ENCODE results near the gene MRPL2.

The MRPL2 gene

GRCh38 chr6:43052842-43053544 lies 6.2 kb downstream of the MRPL2 start:
- Histone ChIP-seq H3K4me3 (peak overlapping the region; percentile 64), H3K27me3 (no peaks in the 10 kb centered on the region), H3K9me3 (no peaks in the 10 kb centered on the region), H3K4me1 (peaks cover 0 to 25% (median 11%) of the 10 kb centered on the region in 4 donors), H3K27ac (peak overlapping the region; percentile 86 to 95), H3K36me3 (peaks cover 0 to 56% (median 36%) of the 10 kb centered on the region in 3 donors)
- no peak for TF ChIP-seq CTCF (IDR thresholded peaks at IDR 0.05)
- intact Hi-C loops (cut with DNase I; ENCODE audit: low total_unique reads) = loop anchor here (5.0 kb wide), 1 partner anchor 41 kb away; the partner anchor contains the start of genes KLHDC3 and MEA1
- DNase-seq = peak in 1 of 2 donors; percentile 39

- Histone ChIP-seq H3K4me3 (no peak overlapping the region), H3K27ac (peak overlapping the region; percentile 86 to 95), H3K27me3 (no peaks in the 10 kb centered on the region), H3K4me1 (peaks cover 0 to 22% (median 8%) of the 10 kb centered on the region in 4 donors), H3K36me3 (peaks cover 0 to 57% (median 32%) of the 10 kb centered on the region in 3 donors), H3K9me3 (no peaks in the 10 kb centered on the region)
- no peak for TF ChIP-seq CTCF (IDR thresholded peaks at IDR 0.05)
- intact Hi-C loops (cut with DNase I; ENCODE audit: low total_unique reads) = loop anchor here (5.0 kb wide), 1 partner anchor 40 kb away; the partner anchor contains the start of genes KLHDC3 and MEA1
- no peak for DNase-seq
Measured at GRCh38 chr6:43052225-43052841, 6.9 kb downstream of the MRPL2 start.

- Histone ChIP-seq H3K4me1 (peaks cover 0 to 22% (median 8%) of the 10 kb centered on the region in 4 donors), H3K27ac (no peak overlapping the region), H3K9me3 (no peaks in the 10 kb centered on the region), H3K4me3 (no peak overlapping the region), H3K27me3 (no peaks in the 10 kb centered on the region), H3K36me3 (peaks cover 0 to 57% (median 27%) of the 10 kb centered on the region in 3 donors)
- intact Hi-C loops (cut with DNase I; ENCODE audit: low total_unique reads) = loop anchor here (5.0 kb wide), 1 partner anchor 39 kb away; the partner anchor contains the start of genes KLHDC3 and MEA1
- DNase-seq = no peak
- no peak for TF ChIP-seq CTCF (IDR thresholded peaks at IDR 0.05)
Measured at GRCh38 chr6:43050981-43051380, 8.3 kb downstream of the MRPL2 start.

GRCh38 chr6:43047998-43048397 lies 11.2 kb downstream of the MRPL2 start:
- Histone ChIP-seq H3K9me3 (no peaks in the 10 kb centered on the region), H3K4me1 (peaks cover 0 to 8% (median 4%) of the 10 kb centered on the region in 4 donors), H3K4me3 (no peak overlapping the region), H3K27ac (no peak overlapping the region), H3K27me3 (no peaks in the 10 kb centered on the region), H3K36me3 (peaks cover 4 to 77% (median 33%) of the 10 kb centered on the region in 3 donors)
- intact Hi-C loops (cut with DNase I; ENCODE audit: low total_unique reads) = no loop called here
- no peak for DNase-seq
- no peak for TF ChIP-seq CTCF (IDR thresholded peaks at IDR 0.05)

- TF ChIP-seq CTCF (IDR thresholded peaks at IDR 0.05) = no peak
- Histone ChIP-seq H3K27me3 (no peaks in the 10 kb centered on the region), H3K4me1 (no peaks in the 10 kb centered on the region), H3K36me3 (peaks cover 5 to 93% (median 45%) of the 10 kb centered on the region in 3 donors), H3K27ac (no peak overlapping the region), H3K4me3 (no peak overlapping the region), H3K9me3 (no peaks in the 10 kb centered on the region)
- DNase-seq = no peak
- intact Hi-C loops (cut with DNase I; ENCODE audit: low total_unique reads) = no loop called here
Measured at GRCh38 chr6:43045371-43045930, 13.8 kb downstream of the MRPL2 start.
